Activated CD8-positive, alpha-beta memory T cell treated with anti-CD3 and anti-CD28 coated beads for 24 hours (primary cell): ENCODE data around the gene ZNF687.
A peak's percentile ranks its signal among the peaks of the same experiment; 100 is the strongest.

Source experiments
- DNase-seq: peaks from one replicate; pipeline ENCODE4 v3.0.0-alpha.2; 2020

The ZNF687 gene

DNA sequence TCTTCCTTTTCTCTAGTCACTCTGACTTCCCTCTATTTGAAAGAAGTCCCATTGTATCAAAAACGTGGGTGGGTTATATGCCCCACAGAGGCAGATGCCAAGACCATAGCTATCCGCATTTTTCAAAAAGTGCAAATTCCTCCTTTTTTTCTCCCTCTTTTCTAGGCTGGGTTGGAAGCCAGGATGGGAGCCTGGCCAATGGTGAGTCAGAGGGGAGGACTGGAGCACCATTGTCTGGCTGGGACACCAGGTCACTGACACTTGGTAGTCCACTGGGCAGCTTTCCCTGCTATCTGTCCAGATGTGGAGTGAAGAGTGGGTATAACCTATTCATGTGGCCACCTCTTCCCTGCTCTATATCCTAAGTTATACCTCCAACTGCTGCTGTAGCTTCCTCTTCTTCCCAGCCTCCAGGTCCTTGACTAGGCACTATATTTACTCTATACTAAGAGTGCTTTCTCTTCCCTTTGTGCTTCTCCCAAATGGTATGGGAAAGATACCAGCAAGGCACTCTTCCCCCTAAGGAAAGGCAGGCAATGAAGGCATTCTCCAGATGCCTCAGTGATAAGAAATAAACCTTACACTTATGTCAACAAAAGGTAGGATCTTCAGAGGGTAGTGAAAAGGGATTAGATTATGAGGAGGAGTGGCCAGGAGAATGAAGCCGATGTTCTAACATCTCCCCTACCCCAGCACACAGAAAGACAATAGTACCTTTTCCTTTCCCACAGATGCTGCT lies 32.2 kb downstream of the ZNF687 start:
- DNase-seq, result no peak

DNA sequence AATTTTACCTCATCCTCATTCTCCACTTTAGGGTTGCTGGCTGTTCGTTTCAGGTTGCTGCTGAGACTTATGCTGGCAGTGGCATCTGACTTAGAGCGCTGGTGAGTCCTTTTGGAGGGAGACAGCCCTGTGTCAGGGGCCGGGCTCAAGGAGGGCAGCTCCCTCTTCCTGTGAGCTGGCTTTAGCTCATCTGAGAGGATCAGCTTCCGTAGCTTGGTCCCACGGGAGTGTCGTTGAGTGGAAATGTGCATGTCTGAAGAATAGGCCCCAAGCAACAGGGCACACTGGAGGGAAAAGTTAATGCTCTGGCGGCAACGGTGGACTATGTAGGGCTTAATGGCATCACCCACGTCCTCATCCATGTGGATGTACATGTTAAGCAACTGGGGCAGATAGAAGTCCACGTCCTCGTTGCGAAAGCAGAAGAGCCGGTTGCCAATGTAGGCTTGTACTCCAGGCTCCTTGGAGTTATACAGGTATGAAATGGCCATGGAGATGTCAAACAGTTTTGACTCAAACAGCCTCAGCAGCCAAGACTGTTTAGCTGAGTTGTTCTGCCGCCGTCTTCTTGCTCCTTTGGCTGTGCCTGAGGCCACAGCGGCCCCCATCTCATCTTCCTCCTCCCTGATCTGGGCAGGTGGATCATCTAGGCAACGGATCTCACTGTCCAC lies 33.6 kb downstream of the ZNF687 start:
- no peak for DNase-seq

DNA sequence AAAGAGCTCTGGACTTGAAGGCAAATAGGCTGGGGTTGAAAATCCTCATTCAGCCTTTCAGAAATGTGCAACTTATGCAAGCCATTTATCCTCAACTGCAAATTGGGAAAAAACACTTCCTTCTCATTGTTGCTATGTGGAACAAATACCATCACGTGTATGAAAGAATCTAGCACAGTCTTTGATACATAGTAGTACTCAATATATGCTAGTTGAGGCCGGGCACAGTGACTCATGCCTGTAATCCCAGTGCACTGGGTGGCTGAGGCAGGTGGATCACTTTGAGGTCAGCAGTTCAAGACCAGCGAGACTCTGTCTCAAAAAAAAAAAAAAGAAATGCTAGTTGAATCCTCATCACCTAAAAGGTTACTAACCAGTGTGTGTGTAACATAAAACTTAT lies 36.9 kb downstream of the ZNF687 start:
- no peak for DNase-seq

DNA sequence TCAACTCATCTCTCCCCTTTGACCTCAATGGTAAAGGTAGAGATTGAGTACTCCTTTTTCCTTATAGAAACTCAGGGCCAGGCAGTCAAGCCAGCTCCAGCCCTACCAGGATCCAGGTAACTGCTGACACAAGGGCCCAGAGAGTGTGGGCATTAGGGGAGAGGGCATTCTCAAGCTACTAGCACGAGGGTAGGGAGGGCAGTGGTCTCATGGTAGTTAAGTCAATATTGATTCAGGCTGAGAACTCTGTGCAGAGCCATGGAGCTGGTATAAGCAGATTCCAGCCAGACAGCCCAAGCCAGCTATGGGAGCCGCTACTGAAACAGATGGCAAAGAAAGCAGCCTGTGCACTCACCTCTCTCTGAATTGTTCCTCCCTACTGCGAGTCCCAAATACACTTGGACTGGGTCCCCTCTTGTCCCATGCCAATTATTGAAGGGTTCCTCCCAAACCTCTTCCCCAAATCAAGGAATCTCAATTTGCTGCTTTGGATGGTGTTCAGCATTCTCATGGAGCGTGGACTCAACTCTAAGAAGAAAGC lies 42.4 kb downstream of the ZNF687 start:
- DNase-seq, result no peak

DNA sequence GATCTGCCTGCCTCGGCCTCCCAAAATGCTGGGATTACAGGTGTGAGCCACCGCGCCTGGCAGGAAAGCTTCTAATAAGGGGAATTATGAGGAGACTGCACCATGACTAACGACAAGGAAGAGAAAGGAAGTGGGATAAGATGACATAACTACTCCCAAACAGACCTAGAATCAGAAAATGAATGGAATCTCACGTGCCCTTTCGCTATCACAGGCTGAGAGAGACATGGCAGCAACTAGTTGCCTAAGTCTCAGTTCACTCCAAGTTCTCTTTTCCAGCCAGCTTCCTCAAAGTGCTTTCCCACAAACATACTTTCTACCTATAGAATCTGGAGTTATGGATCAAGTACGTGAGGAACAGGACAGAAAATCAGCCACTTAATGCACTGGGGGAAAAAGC lies 43.1 kb downstream of the ZNF687 start:
- no peak for DNase-seq

DNA sequence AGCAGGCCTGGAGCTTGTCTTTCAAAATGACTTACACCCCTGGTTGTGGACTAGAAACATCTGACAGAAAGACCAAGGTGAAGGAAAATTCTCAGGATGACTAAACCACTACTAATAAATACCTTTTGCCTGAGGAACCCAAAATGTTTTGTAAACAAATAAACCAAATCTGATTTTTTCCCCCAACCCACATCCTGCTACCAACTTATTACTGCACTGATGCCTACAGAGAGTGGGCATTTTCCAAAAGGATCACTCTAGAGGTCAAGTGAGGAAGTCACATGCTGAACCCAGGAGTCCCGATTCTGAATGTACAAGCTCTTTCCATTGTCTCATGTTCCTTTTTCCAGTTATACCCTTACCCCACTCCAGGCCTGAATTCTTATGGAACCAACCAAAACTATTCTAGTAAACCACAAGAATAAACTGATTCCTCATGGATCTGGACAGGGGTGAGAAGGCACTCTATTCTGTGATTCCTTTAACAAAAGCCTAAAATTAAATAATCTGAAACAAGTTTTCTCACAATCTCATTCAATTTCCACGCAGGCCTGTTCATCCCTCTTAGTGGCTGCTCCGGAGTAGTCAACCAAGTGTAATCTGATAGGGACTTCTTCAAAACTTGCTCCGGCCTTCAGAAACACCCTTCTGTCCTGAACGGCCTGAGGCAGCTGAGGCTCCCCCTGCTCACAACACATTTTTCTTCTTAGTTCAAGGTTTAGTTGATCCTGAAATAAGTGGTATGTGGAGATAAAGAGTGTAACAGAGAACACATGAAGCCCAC lies 43.7 kb downstream of the ZNF687 start:
- no peak for DNase-seq

DNA sequence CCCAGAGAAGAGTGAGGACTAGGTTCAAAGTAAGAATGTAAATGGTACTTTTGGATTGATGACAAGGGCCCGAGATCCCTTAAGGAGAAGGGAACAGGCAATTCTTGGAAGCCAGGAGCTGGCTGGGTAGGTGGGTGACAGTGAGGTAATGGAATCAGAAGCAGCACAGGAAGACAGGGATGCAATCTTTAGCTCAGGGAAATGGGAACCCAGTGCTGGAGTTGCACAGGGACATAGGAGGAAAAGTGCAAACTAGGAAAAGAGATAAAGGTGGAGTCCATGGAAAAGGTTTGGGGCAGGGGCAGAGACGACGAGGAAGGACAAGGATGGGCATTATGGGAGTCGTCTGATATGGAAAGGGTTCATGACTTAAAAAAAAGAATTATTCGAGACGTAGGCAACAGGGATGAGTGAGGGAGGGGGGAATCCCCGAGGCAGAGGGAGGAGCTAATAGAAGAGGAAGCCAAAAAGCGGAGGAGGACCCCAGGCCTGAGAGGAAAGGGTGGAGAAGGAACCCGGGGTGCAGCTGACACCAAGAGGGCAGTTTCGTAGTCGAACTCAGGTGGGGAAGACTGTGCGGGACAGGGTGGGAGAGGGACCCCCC lies 44.6 kb downstream of the ZNF687 start:
- DNase-seq, result no peak

DNA sequence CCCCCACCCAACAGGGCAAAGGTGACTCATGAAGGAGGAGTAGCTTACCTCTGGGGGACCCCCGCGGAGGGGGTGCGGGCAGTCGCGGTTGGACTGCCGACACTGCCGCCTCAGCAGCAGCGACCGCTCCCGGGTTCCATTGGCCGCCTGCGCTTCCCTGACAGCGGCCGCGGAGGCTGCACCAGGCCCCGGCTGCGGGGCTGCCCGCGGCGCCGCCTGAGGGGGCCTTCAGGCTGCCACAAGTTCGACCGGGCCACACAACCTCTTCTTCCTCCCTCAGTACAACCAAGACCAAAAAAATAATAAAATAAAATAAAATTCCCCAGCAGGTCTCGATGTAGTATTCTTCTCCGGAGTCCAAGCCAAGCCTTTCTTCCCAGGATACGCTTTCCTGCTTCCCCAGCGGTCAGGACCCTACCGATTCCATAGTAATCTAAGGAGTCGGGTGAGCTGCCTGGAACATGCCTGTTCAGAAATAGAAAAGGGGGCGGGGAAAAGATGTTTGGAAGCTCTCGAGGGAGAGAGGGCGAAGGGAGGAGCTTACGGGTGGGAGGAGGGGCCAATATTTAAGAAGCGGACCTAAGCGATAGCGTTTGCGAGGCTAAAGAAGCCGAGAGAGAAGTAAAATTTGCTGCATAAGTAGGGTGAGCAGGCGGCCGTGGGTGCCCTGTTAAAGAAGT lies 45.3 kb downstream of the ZNF687 start, which contains the start of gene PI4KB:
TSS of gene PI4KB (minus strand) at position 194 of the 680 bp plus-strand sequence. CDS start 10,935 bp downstream, outside the sequence.
- peak; percentile 90 for DNase-seq

DNA sequence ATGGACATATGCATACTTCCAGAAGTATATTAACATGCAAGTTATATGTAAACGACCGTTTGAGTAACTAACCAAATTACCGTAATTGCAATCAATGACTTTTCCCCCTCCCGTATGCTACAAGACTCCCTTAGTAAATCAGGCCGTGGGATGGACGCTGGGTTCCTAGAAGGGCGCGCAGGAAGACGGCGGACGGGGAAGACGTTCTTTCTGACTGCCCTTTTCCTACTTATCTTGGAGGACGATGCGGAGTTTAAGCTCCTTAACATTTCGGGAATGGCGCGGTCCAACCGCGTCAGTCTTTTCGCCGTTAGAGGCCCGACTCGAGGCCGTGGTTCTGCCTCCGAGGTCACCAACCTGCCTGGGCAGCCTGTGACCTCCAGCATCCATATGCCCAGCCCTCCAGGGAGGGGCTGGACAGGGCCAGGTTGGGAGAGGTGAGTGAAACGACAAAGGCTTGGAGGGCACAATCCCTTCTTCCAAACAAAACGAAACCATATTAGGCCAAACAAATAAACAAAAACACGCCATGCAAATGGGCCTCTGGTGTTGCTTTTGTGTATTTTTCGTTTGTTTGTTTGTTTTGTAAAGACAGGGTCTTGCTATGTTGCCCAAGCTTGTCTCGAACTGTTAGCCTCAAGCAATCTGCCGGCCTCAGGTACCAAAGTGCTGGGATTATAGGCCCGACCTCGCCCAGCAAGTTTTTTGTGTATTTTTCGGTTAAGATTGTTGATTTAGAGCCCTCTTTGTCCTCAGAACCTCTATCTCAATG lies 46.0 kb downstream of the ZNF687 start:
- DNase-seq, result no peak

DNA sequence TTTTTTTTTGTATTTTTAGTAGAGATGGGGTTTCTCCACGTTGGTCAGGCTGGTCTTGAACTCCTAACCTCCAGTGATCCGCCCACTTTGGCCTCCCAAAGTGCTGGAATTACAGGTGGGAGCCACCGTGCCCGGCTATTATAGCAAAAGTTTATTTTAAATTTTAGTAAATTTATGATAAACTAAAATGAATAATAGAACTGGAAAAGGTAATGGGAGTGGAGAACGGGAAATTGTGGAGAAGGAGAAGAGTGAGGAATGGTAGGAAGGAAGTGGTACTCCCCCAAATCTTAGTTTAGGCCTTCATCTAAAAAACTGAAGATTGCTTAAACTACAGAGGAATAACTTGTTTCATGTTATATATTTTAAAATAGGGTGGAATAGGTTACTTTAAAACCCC lies 52.7 kb downstream of the ZNF687 start:
- no peak for DNase-seq

DNA sequence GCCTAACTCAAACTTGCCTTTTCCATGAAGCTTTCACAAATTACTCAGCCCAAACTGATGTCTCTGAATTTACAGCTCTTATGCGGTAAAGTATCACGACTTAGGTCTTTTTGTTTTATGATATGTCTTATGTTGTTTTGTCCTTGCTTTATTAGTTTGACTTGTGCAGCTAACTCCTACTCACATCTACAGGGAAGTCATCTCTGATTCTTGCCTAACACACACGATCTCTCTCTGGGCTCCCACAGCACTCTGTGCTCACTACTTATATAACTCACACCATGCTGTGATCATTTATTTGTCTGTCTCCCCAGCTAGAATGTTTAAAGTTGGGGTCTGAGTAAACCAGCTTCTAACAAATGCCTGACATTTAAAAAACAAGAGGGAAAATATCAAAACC lies 54.5 kb downstream of the ZNF687 start:
- no peak for DNase-seq

DNA sequence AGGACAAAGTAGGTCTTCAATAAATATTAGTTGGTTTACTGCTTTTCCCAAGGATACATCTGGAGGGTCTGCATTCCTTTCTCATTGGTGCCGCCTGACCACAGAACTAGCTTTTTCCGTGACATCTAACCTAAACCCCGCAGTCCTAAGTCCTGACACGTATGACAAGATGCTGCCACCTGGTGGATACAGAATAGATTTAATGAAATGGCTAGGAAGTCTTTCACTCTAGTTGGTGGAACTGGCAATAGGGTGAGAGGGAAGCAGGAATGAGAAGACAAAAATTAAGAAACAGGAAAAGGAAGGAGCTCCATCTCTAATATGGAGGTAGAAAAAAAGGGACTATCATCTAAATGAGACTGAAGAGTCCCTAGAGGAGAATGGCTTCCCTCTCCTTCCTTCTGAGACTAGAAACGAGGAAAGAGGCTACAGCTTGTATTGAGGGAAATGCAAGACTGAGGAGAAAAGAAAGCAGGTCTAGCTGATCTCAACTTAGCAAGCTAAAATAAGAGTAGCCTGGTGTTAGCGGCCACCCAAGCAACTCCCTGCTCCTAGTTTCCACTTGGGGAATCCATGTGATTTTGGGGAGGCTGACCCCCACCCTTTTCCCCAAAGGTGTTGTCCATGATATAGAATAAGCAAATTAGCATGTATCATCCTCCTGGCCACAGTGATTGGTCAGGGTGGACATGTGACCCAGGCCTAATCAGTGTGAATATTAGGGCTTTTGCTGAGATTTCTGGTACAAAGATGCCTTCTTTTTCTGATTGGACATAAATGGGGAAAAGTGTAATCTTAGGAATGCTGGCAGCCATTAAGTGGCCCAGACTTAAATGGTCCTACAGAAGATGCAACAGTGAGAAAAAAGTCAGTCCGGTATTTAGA lies 59.0 kb downstream of the ZNF687 start:
- DNase-seq, result no peak
